SKM-1 (cell line): ENCODE data around the gene AOPEP.

Source experiments
- DNase-seq: peaks from one replicate; lab custom pipeline; 2025; ENCODE audit not compliant: unreplicated experiment; lab: John Stamatoyannopoulos, UW

AOPEP gene

GRCh38 chr9:94983552-94983951 is 257.1 kb downstream of the AOPEP start:
- no peak for DNase-seq

- no peak for DNase-seq
Observed at GRCh38 chr9:94984891-94985476, 258.5 kb downstream of the AOPEP start.

- DNase-seq: no peak
Observed at GRCh38 chr9:94985649-94986048, 259.1 kb downstream of the AOPEP start.

GRCh38 chr9:94987731-94988130 is 261.2 kb downstream of the AOPEP start:
- no peak for DNase-seq

GRCh38 chr9:94990897-94991561 is 264.5 kb downstream of the AOPEP start:
- no peak for DNase-seq

GRCh38 chr9:94991961-94992907 is 265.7 kb downstream of the AOPEP start:
- DNase-seq: no peak

GRCh38 chr9:94993160-94993820 is 266.8 kb downstream of the AOPEP start:
- no peak for DNase-seq

- DNase-seq: no peak
Observed at GRCh38 chr9:94993821-94994165, 267.3 kb downstream of the AOPEP start.

GRCh38 chr9:94995048-94995693 is 268.7 kb downstream of the AOPEP start:
- no peak for DNase-seq

GRCh38 chr9:94996641-94997040 is 270.1 kb downstream of the AOPEP start:
- no peak for DNase-seq

- no peak for DNase-seq
Observed at GRCh38 chr9:94997727-94998126, 271.2 kb downstream of the AOPEP start.

- DNase-seq: no peak
Observed at GRCh38 chr9:94999832-95000231, 273.3 kb downstream of the AOPEP start.

GRCh38 chr9:95000821-95001220 is 274.3 kb downstream of the AOPEP start:
- DNase-seq: no peak

- DNase-seq: no peak
Observed at GRCh38 chr9:95001720-95002119, 275.2 kb downstream of the AOPEP start.

GRCh38 chr9:95003689-95004410 is 277.4 kb downstream of the AOPEP start:
- no peak for DNase-seq

GRCh38 chr9:95004411-95005277 is 278.1 kb downstream of the AOPEP start:
- DNase-seq: no peak

GRCh38 chr9:95005278-95006143 is 279.0 kb downstream of the AOPEP start:
- no peak for DNase-seq

- DNase-seq: no peak
Observed at GRCh38 chr9:95007226-95007869, 280.8 kb downstream of the AOPEP start.
